ENCODE measurements around the gene VWC2. TPM values are rescaled to one million over a fixed set of nuclear protein-coding genes. Genes with fewer than 3 reads are reported as not detected.
A peak's percentile ranks its signal among the peaks of the same experiment; 100 is the strongest.

VWC2 gene
- total RNA-seq, 1 donor from 2014 or later: under 0.01 TPM

GRCh38 chr7:49791088-49791741 is 17.8 kb downstream of the VWC2 start:
- Histone ChIP-seq H3K4me1 (peaks cover 9% of the 10 kb centered on the region), H3K36me3 (no peaks in the 10 kb centered on the region), H3K4me3 (no peak overlapping the region), H3K27me3 (no peaks in the 10 kb centered on the region), H3K27ac (no peak overlapping the region), H3K9me3 (no peaks in the 10 kb centered on the region)
- no peak for TF ChIP-seq POLR2A (IDR thresholded peaks at IDR 0.05)
- peak in 1 of 3 experiments; percentile 26 for TF ChIP-seq CTCF (IDR thresholded peaks at IDR 0.05)
- no peak for TF ChIP-seq POLR2AphosphoS5 (IDR thresholded peaks at IDR 0.05; ENCODE audit: insufficient read depth in 1 of 2, low read depth in 1 of 2)
- intact Hi-C loops (cut with DNase I): no loop called here
- DNase-seq (ENCODE audit: extremely low spot score in 2 of 2): no peak

- no peak overlapping the region for H3K27ac ChIP-seq
- no peaks in the 10 kb centered on the region for H3K4me1 ChIP-seq
- TF ChIP-seq POLR2AphosphoS5 (IDR thresholded peaks at IDR 0.05; ENCODE audit: insufficient read depth in 1 of 2, low read depth in 1 of 2): no peak
- TF ChIP-seq POLR2A (IDR thresholded peaks at IDR 0.05): no peak
- no peak for TF ChIP-seq CTCF (IDR thresholded peaks at IDR 0.05)
- DNase-seq (ENCODE audit: extremely low spot score in 2 of 2): no peak
- intact Hi-C loops (cut with DNase I): no loop called here
- H3K36me3 ChIP-seq: no peaks in the 10 kb centered on the region
- H3K27me3 ChIP-seq: no peaks in the 10 kb centered on the region
- no peak overlapping the region for H3K4me3 ChIP-seq
- H3K9me3 ChIP-seq: no peaks in the 10 kb centered on the region
Measured at GRCh38 chr7:49797987-49798660, 24.7 kb downstream of the VWC2 start.

GRCh38 chr7:49800031-49800430 is 26.6 kb downstream of the VWC2 start:
- intact Hi-C loops (cut with DNase I): no loop called here
- Histone ChIP-seq H3K36me3 (no peaks in the 10 kb centered on the region), H3K4me3 (no peak overlapping the region), H3K27ac (no peak overlapping the region), H3K27me3 (no peaks in the 10 kb centered on the region), H3K4me1 (no peaks in the 10 kb centered on the region), H3K9me3 (no peaks in the 10 kb centered on the region)
- no peak for DNase-seq (ENCODE audit: extremely low spot score in 2 of 2)
- no peak for TF ChIP-seq POLR2A (IDR thresholded peaks at IDR 0.05)
- TF ChIP-seq POLR2AphosphoS5 (IDR thresholded peaks at IDR 0.05; ENCODE audit: insufficient read depth in 1 of 2, low read depth in 1 of 2): no peak
- TF ChIP-seq CTCF (IDR thresholded peaks at IDR 0.05): no peak

- H3K27ac ChIP-seq: no peak overlapping the region
- no peaks in the 10 kb centered on the region for H3K27me3 ChIP-seq
- H3K36me3 ChIP-seq: no peaks in the 10 kb centered on the region
- no peak overlapping the region for H3K4me3 ChIP-seq
- no peak for DNase-seq (ENCODE audit: extremely low spot score in 2 of 2)
- H3K9me3 ChIP-seq: no peaks in the 10 kb centered on the region
- intact Hi-C loops (cut with DNase I): no loop called here
- TF ChIP-seq POLR2AphosphoS5 (IDR thresholded peaks at IDR 0.05; ENCODE audit: insufficient read depth in 1 of 2, low read depth in 1 of 2) (no peak), POLR2A (IDR thresholded peaks at IDR 0.05) (no peak), CTCF (IDR thresholded peaks at IDR 0.05) (no peak)
- H3K4me1 ChIP-seq: no peaks in the 10 kb centered on the region
Measured at GRCh38 chr7:49802600-49802999, 29.2 kb downstream of the VWC2 start.

GRCh38 chr7:49803812-49804211 is 30.4 kb downstream of the VWC2 start:
- H3K27ac ChIP-seq: no peak overlapping the region
- H3K27me3 ChIP-seq: no peaks in the 10 kb centered on the region
- DNase-seq (ENCODE audit: extremely low spot score in 2 of 2): no peak
- intact Hi-C loops (cut with DNase I): no loop called here
- H3K36me3 ChIP-seq: no peaks in the 10 kb centered on the region
- no peak overlapping the region for H3K4me3 ChIP-seq
- H3K4me1 ChIP-seq: no peaks in the 10 kb centered on the region
- H3K9me3 ChIP-seq: no peaks in the 10 kb centered on the region
- no peak for TF ChIP-seq POLR2A (IDR thresholded peaks at IDR 0.05)
- TF ChIP-seq CTCF (IDR thresholded peaks at IDR 0.05): no peak
- no peak for TF ChIP-seq POLR2AphosphoS5 (IDR thresholded peaks at IDR 0.05; ENCODE audit: insufficient read depth in 1 of 2, low read depth in 1 of 2)
